Endothelial cell of umbilical vein (primary cell): ENCODE measurements around the gene PTPRU. TPM values are rescaled to one million over a fixed set of nuclear protein-coding genes. Genes with fewer than 3 reads are reported as not detected.

Experiments
- BruUV-seq: library from RNA; stranded (reverse); fragments of 400-500 nt; replicated peaks from 2 replicates; lab custom pipeline; 2021; lab: Mats Ljungman, UMichigan
- CTCF ChIA-PET: fragments of 300-600, 350-600 bp; sonication (Branson Sonifier 250); formaldehyde crosslinking; loops from one replicate; lab custom pipeline; 2021; ENCODE audit warnings: antibody characterized with exemption, inconsistent platforms; lab: Charles Lee
- POLR2A ChIA-PET: fragments of 300-600, 350-600 bp; sonication (Branson Sonifier 250); formaldehyde crosslinking; loops from one replicate; lab custom pipeline; 2021; ENCODE audit warnings: antibody characterized with exemption, inconsistent platforms; lab: Charles Lee
- DNase-seq: peaks from one replicate; pipeline ENCODE4 v3.0.0-alpha.2; 2011; ENCODE audit warnings: low read depth, low spot score
- FAIRE-seq: peaks from 2 replicates; lab custom pipeline; 2011; peaks lifted over from hg19 to GRCh38; lab: Jason Lieb, UNC
- H2AFZ ChIP-seq: 2 replicates; pipeline ENCODE4 v1.6.0; 2012; ENCODE audit warnings: low read depth, low read length, control low read depth, inconsistent platforms
- H3K27ac ChIP-seq: 2 replicates; pipeline ENCODE4 v1.5.1; 2011; ENCODE audit warnings: low read depth, mild to moderate bottlenecking, control low read depth, low read length, moderate library complexity; ENCODE audit not compliant: insufficient read depth
- H3K27me3 ChIP-seq, 2 experiments: 2 replicates each; pipeline versions ENCODE4 v1.6.0 to v1.6.1; 2011; ENCODE audit warnings: low read length in 2 of 2, mixed read lengths in 1 of 2; ENCODE audit not compliant: control insufficient read depth in 2 of 2, insufficient read depth in 2 of 2
- H3K36me3 ChIP-seq, 2 experiments: 2 replicates in 1 of 2; 3 replicates in 1 of 2; pipeline ENCODE4 v1.5.1; 2011; ENCODE audit warnings: low read length in 2 of 2, mild to moderate bottlenecking in 1 of 2, moderate library complexity in 1 of 2; ENCODE audit not compliant: control insufficient read depth in 2 of 2, insufficient read depth in 2 of 2; ENCODE audit errors: extremely low read depth in 1 of 2
- H3K4me1 ChIP-seq: 3 replicates; pipeline ENCODE4 v1.5.1; 2011; ENCODE audit warnings: mild to moderate bottlenecking, low read length; ENCODE audit not compliant: control insufficient read depth, insufficient read depth; ENCODE audit errors: extremely low read depth
- H3K4me2 ChIP-seq: 2 replicates; pipeline ENCODE4 v1.6.1; 2011; ENCODE audit warnings: low read length, control low read depth, mixed read lengths; ENCODE audit not compliant: insufficient read depth
- H3K4me3 ChIP-seq, 3 experiments: fragments of 200-600 bp in 1 of 3; sonication (generic), shearing (Covaris generic) in 1 of 3; replicated peaks in 1 of 3; 2 replicates each; pipeline ENCODE4 v1.5.1; 2011 to 2016; ENCODE audit warnings: control low read depth in 3 of 3, low read length in 3 of 3, mild to moderate bottlenecking in 2 of 3, inconsistent platforms in 1 of 3, low read depth in 1 of 3, moderate library complexity in 1 of 3; ENCODE audit not compliant: insufficient read depth in 1 of 3
- H3K79me2 ChIP-seq: 2 replicates; pipeline ENCODE4 v1.6.0; 2012; ENCODE audit warnings: low read length, inconsistent platforms; ENCODE audit not compliant: control insufficient read depth, insufficient read depth
- H3K9ac ChIP-seq: replicated peaks from 2 replicates; pipeline ENCODE3; 2011; ENCODE audit warnings: low read length, control low read depth; ENCODE audit not compliant: insufficient read depth; ENCODE audit errors: extremely low read depth
- H3K9me1 ChIP-seq: replicated peaks from 3 replicates; pipeline ENCODE4 v1.6.0; 2011; ENCODE audit warnings: mild to moderate bottlenecking, low read length; ENCODE audit not compliant: control insufficient read depth, insufficient read depth; ENCODE audit errors: extremely low read depth
- H3K9me3 ChIP-seq: replicated peaks from 2 replicates; pipeline ENCODE4 v1.5.1; 2012; ENCODE audit warnings: low read length, inconsistent platforms; ENCODE audit not compliant: control insufficient read depth, insufficient read depth
- H4K20me1 ChIP-seq: replicated peaks from 2 replicates; pipeline ENCODE3; 2011; ENCODE audit warnings: mild to moderate bottlenecking, low read length; ENCODE audit not compliant: control insufficient read depth, insufficient read depth; ENCODE audit errors: extremely low read depth
- EZH2 ChIP-seq: IDR thresholded peaks from 2 replicates; pipeline ENCODE4 v1.6.1; 2012; ENCODE audit warnings: borderline replicate concordance, low read depth, mild to moderate bottlenecking, moderate library complexity, low read length, inconsistent platforms; ENCODE audit not compliant: severe bottlenecking
- FOS ChIP-seq: IDR thresholded peaks from 2 replicates; pipeline ENCODE4 v1.6.1; 2011; ENCODE audit warnings: mild to moderate bottlenecking, low read length, moderate library complexity, borderline replicate concordance; ENCODE audit not compliant: insufficient read depth
- GATA2 ChIP-seq: IDR thresholded peaks from 2 replicates; pipeline ENCODE4 v1.7.0; 2011; ENCODE audit warnings: low read depth, mild to moderate bottlenecking, moderate library complexity, mixed read lengths, low read length; ENCODE audit not compliant: insufficient read length, insufficient read depth
- JUN ChIP-seq: IDR thresholded peaks from 2 replicates; pipeline ENCODE4 v1.6.1; 2011; ENCODE audit warnings: borderline replicate concordance, low read depth; ENCODE audit not compliant: insufficient read length, insufficient read depth
- MYC ChIP-seq: IDR thresholded peaks from one replicate; pipeline ENCODE4 v1.6.1; 2011; ENCODE audit warnings: mild to moderate bottlenecking, low read depth, low read length
- POLR2A ChIP-seq: IDR thresholded peaks from 2 replicates; pipeline ENCODE4 v1.6.1; 2012; ENCODE audit warnings: low read depth, mild to moderate bottlenecking, control low read depth, low read length
- POLR2AphosphoS5 ChIP-seq: IDR thresholded peaks from 2 replicates; pipeline ENCODE4 v1.6.1; 2012; ENCODE audit warnings: low read depth, mild to moderate bottlenecking, control low read depth, low read length, moderate library complexity; ENCODE audit not compliant: insufficient read depth
- dilution Hi-C: fragments of 300-500 bp; cut with MboI; formaldehyde crosslinking; loops from one replicate; pipeline ENCODE4 v1.15.0; 2019; ENCODE audit warnings: low sequenced_read_pairs; ENCODE audit not compliant: extremely low pct_ligation_motif_present
- intact Hi-C: fragments of 100-400 bp; cut with micrococcal nuclease; formaldehyde crosslinking; loops from one replicate; pipeline ENCODE4 v1.10.0; 2022
- polyA plus RNA-seq, 4 experiments: library from polyadenylated mRNA; depleted of rRNA in 3 of 4; stranded (reverse) in 3 of 4; unstranded in 1 of 4; fragments of >200 nt; gene quantifications; 2 replicates each; pipeline versions ENCODE4 v1.2.1 to v1.2.3, GENCODE V29; 2011 to 2012; ENCODE audit warnings: missing spikeins in 1 of 4
- total RNA-seq: library from RNA; stranded (reverse); gene quantifications from 2 replicates; pipeline ENCODE4 v1.2.3, GENCODE V29; 2021
- TF ChIP-seq, protein P1 (sequence below): IDR thresholded peaks from 2 replicates; pipeline ENCODE4 v1.6.1; 2011; ENCODE audit not compliant: insufficient read depth, insufficient read length
- TF ChIP-seq, protein P2 (sequence below), 2 donors: IDR thresholded peaks; 1 replicate in 1 of 2; 2 replicates in 1 of 2; pipeline ENCODE4 v1.5.1; 2011; ENCODE audit warnings: low read length in 2 of 2, mild to moderate bottlenecking in 2 of 2, moderate library complexity in 2 of 2, control low read depth in 1 of 2, inconsistent platforms in 1 of 2, low read depth in 1 of 2; ENCODE audit not compliant: insufficient read depth in 1 of 2; ENCODE audit errors: extremely low read depth in 1 of 2

Gene PTPRU
- total and polyA plus RNA-seq, 2 donors (not counting 3 experiments of a cell fraction or from before 2014, with no cell fraction given) = 0.58 to 2.6 TPM

DNA sequence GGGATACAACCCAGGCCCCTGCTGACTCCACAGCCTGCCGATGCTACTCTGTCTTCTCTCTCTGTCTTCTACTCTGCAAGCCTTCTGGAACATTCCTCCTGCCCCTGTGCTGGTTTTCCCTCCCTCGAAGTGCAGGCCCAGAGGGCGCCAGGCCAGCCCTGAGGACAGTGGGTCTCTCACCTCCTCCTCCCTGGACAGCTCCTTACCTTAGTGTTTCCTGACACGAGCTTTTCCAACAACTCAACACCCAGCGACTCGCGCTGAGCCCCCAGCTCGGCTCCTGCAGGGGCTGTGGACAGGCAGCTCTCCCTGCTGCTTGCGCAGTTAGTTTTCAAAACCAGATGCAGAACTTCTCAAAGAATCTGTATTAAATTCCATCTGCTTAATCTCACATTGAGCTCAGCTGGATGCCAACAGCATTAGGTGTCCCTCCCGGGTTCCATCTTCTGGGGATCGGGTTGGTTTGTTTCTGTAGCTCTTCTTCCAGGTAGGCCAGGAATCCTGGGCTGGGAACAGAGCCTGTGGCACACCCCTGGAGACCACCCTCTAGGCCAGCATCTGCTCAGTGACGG, 54.2 kb downstream of the PTPRU start:
- Histone ChIP-seq H3K4me2 (no peak overlapping the region), H3K27me3 (no peaks in the 10 kb centered on the region), H3K27ac (no peak overlapping the region), H3K79me2 (no peaks in the 10 kb centered on the region), H4K20me1 (no peaks in the 10 kb centered on the region), H3K36me3 (no peaks in the 10 kb centered on the region), H2AFZ (no peak overlapping the region), H3K4me1 (no peaks in the 10 kb centered on the region), H3K9me1 (no peaks in the 10 kb centered on the region), H3K9ac (no peak overlapping the region), H3K9me3 (no peaks in the 10 kb centered on the region), H3K4me3 (no peak overlapping the region)
- DNase-seq = no peak
- dilution Hi-C loops (no loop called here), intact Hi-C loops (no loop called here)
- TF ChIP-seq GATA2 (no peak), FOS (no peak), POLR2A (no peak), EZH2 (no peak), MYC (no peak), JUN (no peak), POLR2AphosphoS5 (no peak)
- TF ChIP-seq, protein P1, sequence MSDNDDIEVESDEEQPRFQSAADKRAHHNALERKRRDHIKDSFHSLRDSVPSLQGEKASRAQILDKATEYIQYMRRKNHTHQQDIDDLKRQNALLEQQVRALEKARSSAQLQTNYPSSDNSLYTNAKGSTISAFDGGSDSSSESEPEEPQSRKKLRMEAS = no peak
- TF ChIP-seq, protein P2, sequence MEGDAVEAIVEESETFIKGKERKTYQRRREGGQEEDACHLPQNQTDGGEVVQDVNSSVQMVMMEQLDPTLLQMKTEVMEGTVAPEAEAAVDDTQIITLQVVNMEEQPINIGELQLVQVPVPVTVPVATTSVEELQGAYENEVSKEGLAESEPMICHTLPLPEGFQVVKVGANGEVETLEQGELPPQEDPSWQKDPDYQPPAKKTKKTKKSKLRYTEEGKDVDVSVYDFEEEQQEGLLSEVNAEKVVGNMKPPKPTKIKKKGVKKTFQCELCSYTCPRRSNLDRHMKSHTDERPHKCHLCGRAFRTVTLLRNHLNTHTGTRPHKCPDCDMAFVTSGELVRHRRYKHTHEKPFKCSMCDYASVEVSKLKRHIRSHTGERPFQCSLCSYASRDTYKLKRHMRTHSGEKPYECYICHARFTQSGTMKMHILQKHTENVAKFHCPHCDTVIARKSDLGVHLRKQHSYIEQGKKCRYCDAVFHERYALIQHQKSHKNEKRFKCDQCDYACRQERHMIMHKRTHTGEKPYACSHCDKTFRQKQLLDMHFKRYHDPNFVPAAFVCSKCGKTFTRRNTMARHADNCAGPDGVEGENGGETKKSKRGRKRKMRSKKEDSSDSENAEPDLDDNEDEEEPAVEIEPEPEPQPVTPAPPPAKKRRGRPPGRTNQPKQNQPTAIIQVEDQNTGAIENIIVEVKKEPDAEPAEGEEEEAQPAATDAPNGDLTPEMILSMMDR (IDR thresholded peaks at IDR 0.05; ENCODE audit: extremely low read depth in 1 of 2, insufficient read depth in 1 of 2, low read depth in 1 of 2, low read length in 2 of 2) = no peak
- no TSS peak for BruUV-seq
- no peak for FAIRE-seq
- CTCF ChIA-PET = interaction anchor here (0.8 kb wide), 1 partner anchor 1090 kb away, joined by 3 read pairs; no protein-coding TSS in a partner anchor
- POLR2A ChIA-PET = no interaction called here
